OCI-LY3 (cell line): ENCODE measurements around the gene VCAN.

Experiments used
- EZH2phosphoT487 ChIP-seq: fragments of 200-600 bp; shearing (Covaris generic); IDR thresholded peaks from 2 replicates; pipeline ENCODE4 v1.6.1; 2018; ENCODE audit warnings: antibody characterized with exemption, mixed run types, low read depth
- TF ChIP-seq, protein P1 (sequence below): fragments of 200-600, 300-600 bp; sonication (generic); IDR thresholded peaks from 2 replicates; pipeline ENCODE4 v1.5.1; 2014; ENCODE audit warnings: antibody characterized with exemption, low read length, low read depth

DNA sequence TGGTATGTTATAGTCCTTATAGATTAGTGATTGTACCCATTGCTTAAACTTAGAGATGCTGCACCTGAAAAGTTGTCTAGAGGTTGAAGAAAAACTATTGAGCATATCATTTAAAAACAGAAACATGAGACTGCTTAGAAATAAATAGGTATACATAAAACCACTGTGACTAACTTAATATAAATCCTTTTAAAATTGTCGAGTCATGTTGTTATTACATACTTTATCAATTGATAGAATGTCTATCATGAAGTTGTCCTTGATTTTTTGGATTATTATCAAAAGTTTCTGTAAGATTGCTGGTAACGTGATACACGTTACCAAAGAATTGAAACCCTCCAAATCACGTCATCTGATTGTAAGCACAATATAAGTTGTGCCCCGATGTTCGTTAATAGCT is 35.3 kb upstream of the VCAN start:
- TF ChIP-seq, protein P1, sequence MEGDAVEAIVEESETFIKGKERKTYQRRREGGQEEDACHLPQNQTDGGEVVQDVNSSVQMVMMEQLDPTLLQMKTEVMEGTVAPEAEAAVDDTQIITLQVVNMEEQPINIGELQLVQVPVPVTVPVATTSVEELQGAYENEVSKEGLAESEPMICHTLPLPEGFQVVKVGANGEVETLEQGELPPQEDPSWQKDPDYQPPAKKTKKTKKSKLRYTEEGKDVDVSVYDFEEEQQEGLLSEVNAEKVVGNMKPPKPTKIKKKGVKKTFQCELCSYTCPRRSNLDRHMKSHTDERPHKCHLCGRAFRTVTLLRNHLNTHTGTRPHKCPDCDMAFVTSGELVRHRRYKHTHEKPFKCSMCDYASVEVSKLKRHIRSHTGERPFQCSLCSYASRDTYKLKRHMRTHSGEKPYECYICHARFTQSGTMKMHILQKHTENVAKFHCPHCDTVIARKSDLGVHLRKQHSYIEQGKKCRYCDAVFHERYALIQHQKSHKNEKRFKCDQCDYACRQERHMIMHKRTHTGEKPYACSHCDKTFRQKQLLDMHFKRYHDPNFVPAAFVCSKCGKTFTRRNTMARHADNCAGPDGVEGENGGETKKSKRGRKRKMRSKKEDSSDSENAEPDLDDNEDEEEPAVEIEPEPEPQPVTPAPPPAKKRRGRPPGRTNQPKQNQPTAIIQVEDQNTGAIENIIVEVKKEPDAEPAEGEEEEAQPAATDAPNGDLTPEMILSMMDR = no peak
- TF ChIP-seq EZH2phosphoT487 = no peak
